Measurements from ENCODE around the gene PLA2G15. TPM values are rescaled to one million over a fixed set of nuclear protein-coding genes. Genes with fewer than 3 reads are reported as not detected.
A peak's percentile ranks its signal among the peaks of the same experiment; 100 is the strongest.

PLA2G15 gene
- total RNA-seq, 1 donor from 2014 or later, result 13.6 TPM

- H3K27ac Mint-ChIP-seq (ENCODE audit: unreplicated experiment), result no peak overlapping the region
- no peak for TF ChIP-seq CTCF (conservative IDR thresholded peaks at IDR 0.05)
These were observed 31.1 kb downstream of the PLA2G15 start for GRCh38 chr16:68276223-68276622.

GRCh38 chr16:68279726-68280558, 34.8 kb downstream of the PLA2G15 start:
- DNase-seq (ENCODE audit: low read depth, low spot score), result no peak
- no peak for TF ChIP-seq CTCF (conservative IDR thresholded peaks at IDR 0.05)
- Mint-ChIP-seq H3K4me1 (peaks cover 5% of the 10 kb centered on the region), H3K27ac (ENCODE audit: unreplicated experiment) (no peak overlapping the region), H3K9me3 (no peaks in the 10 kb centered on the region), H3K27me3 (ENCODE audit: low read depth) (no peaks in the 10 kb centered on the region), H3K36me3 (ENCODE audit: low read depth) (no peaks in the 10 kb centered on the region), H3K4me3 (no peak overlapping the region)

More at GRCh38 chr16:68276223-68276622, 31.1 kb downstream of the PLA2G15 start:
- no peak for DNase-seq (ENCODE audit: low read depth, low spot score)
- Mint-ChIP-seq H3K9me3 (no peaks in the 10 kb centered on the region), H3K4me3 (no peak overlapping the region), H3K27me3 (ENCODE audit: low read depth) (no peaks in the 10 kb centered on the region), H3K36me3 (ENCODE audit: low read depth) (no peaks in the 10 kb centered on the region), H3K4me1 (peaks cover 5% of the 10 kb centered on the region)

GRCh38 chr16:68281368-68282063, 36.3 kb downstream of the PLA2G15 start:
- Mint-ChIP-seq H3K4me3 (no peak overlapping the region), H3K36me3 (ENCODE audit: low read depth) (peaks cover 3% of the 10 kb centered on the region), H3K27ac (ENCODE audit: unreplicated experiment) (peak overlapping the region; percentile 31), H3K4me1 (no peaks in the 10 kb centered on the region), H3K9me3 (no peaks in the 10 kb centered on the region), H3K27me3 (ENCODE audit: low read depth) (no peaks in the 10 kb centered on the region)
- no peak for TF ChIP-seq CTCF (conservative IDR thresholded peaks at IDR 0.05)
- DNase-seq (ENCODE audit: low read depth, low spot score), result no peak

GRCh38 chr16:68282064-68282452, 36.9 kb downstream of the PLA2G15 start:
- Mint-ChIP-seq H3K36me3 (ENCODE audit: low read depth) (peaks cover 5% of the 10 kb centered on the region), H3K9me3 (no peaks in the 10 kb centered on the region), H3K4me3 (no peak overlapping the region), H3K27me3 (ENCODE audit: low read depth) (no peaks in the 10 kb centered on the region), H3K4me1 (no peaks in the 10 kb centered on the region), H3K27ac (ENCODE audit: unreplicated experiment) (no peak overlapping the region)
- TF ChIP-seq CTCF (conservative IDR thresholded peaks at IDR 0.05), result no peak
- DNase-seq (ENCODE audit: low read depth, low spot score), result no peak

GRCh38 chr16:68283346-68283745, 38.2 kb downstream of the PLA2G15 start:
- no peak for TF ChIP-seq CTCF (conservative IDR thresholded peaks at IDR 0.05)
- DNase-seq (ENCODE audit: low read depth, low spot score), result no peak
- Mint-ChIP-seq H3K27me3 (ENCODE audit: low read depth) (no peaks in the 10 kb centered on the region), H3K27ac (ENCODE audit: unreplicated experiment) (peak overlapping the region; percentile 54), H3K9me3 (no peaks in the 10 kb centered on the region), H3K4me1 (no peaks in the 10 kb centered on the region), H3K4me3 (no peak overlapping the region), H3K36me3 (ENCODE audit: low read depth) (peaks cover 10% of the 10 kb centered on the region)

Measured in neural crest cell (in vitro differentiated cells).